Adrenal gland (tissue), 12 donors: ENCODE data around the gene SLC6A5. TPM values are rescaled to one million over a fixed set of nuclear protein-coding genes. Genes with fewer than 3 reads are reported as not detected.
A peak's percentile ranks its signal among the peaks of the same experiment; 100 is the strongest.

ENCODE experiments used
- DNase-seq, 7 donors: peaks; one replicate each; pipeline ENCODE4 v3.0.0-alpha.2; 2019 to 2020
- H3K27ac ChIP-seq, 5 donors: fragments of 200-600 bp; sonication (generic) in 4 of 5; 1 replicate in 3 of 5; 2 replicates in 2 of 5; pipeline versions ENCODE4 v1.5.1 to v1.8.0; 2016 to 2020; ENCODE audit warnings: mild to moderate bottlenecking in 1 of 5
- H3K27me3 ChIP-seq: fragments of 200-600 bp; 2 replicates; pipeline ENCODE4 v1.8.0; 2021
- H3K36me3 ChIP-seq, 2 donors: fragments of 200-600 bp; replicated peaks in 1 of 2; 1 replicate in 1 of 2; 2 replicates in 1 of 2; pipeline versions ENCODE4 v1.5.1 to v1.8.0; 2018 to 2022
- H3K4me1 ChIP-seq, 2 donors: fragments of 200-600 bp; replicated peaks in 1 of 2; 1 replicate in 1 of 2; 2 replicates in 1 of 2; pipeline versions ENCODE4 v1.5.1 to v1.8.0; 2018 to 2021
- H3K4me3 ChIP-seq, 4 donors: fragments of 200-600 bp; sonication (generic) in 3 of 4; one replicate each; pipeline ENCODE4 v1.5.1; 2016 to 2018
- H3K9me3 ChIP-seq, 3 donors: fragments of 200-600 bp; sonication (generic) in 1 of 3; replicated peaks in 1 of 3; 1 replicate in 2 of 3; 2 replicates in 1 of 3; pipeline versions ENCODE4 v1.5.1 to v1.8.0; 2016 to 2021
- POLR2A ChIP-seq, 2 donors: fragments of 450-650 bp; IDR thresholded peaks; one replicate each; pipeline ENCODE4 v1.6.1; 2017; ENCODE audit warnings: antibody characterized with exemption in 2 of 2, mild to moderate bottlenecking in 2 of 2, moderate library complexity in 1 of 2
- WGBS, 4 donors: extraction: QIAGEN DNeasy Blood & Tissue Kit in 2 of 4; methylation state at CpG; one replicate each; pipeline versions ENCODE4 v1.1.5 to v1.1.7; 2013 to 2017; 5-methylcytosine and 5-hydroxymethylcytosine counted together
- intact Hi-C, 2 donors: fragments of 100-400 bp; cut with DNase I; formaldehyde crosslinking; loops; one replicate each; pipeline versions ENCODE4 v1.14.1 to v1.15.0; 2022 to 2023
- polyA plus RNA-seq, 3 donors: library from polyadenylated mRNA; stranded (reverse); fragments of 200-250 nt in 2 of 3; fragments of 350-450 nt in 1 of 3; fragmentation: Illumina TruSeq in 1 of 3; extraction: RNeasy Lipid Tissue Mini Kit (QIAGEN cat#74804) in 1 of 3; gene quantifications; one replicate each; pipeline ENCODE4 v1.2.3, GENCODE V29; 2013 to 2014
- total RNA-seq, 9 donors: library from RNA; depleted of rRNA in 4 of 9; stranded (reverse); fragments of >200 nt in 4 of 9; fragments of 120-200 nt in 1 of 9; fragmentation: NEBNext Ultra II Directional in 1 of 9; extraction: Animal tissue kit (Norgen Biotek cat#: 25700) in 1 of 9; gene quantifications; one replicate each; pipeline versions ENCODE4 v1.1.0 to v1.2.4, GENCODE V29; 2013 to 2023
- TF ChIP-seq, protein P1 (sequence below), 6 experiments: fragments of 450-650 bp in 4 of 6; fragments of 200-600 bp in 2 of 6; sonication (generic) in 1 of 6; IDR thresholded peaks; 1 replicate in 5 of 6; 2 replicates in 1 of 6; pipeline versions ENCODE4 v1.5.1 to v1.8.0; 2016 to 2021; ENCODE audit warnings: antibody characterized with exemption in 6 of 6, mild to moderate bottlenecking in 2 of 6, moderate library complexity in 1 of 6
- donor health status: healthy with polysubstance abuse.
- donor health status: Bipolar disorder and iron deficiency.
- donor health status: DM: yes; HTN: yes; CAD: no.
- donor health status: DM: no; HTN: no; CAD: no.
- donor health status: DM: no; HTN: no; CAD: no.
- donor health status: DM: yes; HTN: yes; CAD: no.

The SLC6A5 gene
- total and polyA plus RNA-seq, 12 donors = 0.03 to 2.4 (median 0.32) TPM; not detected in 8

DNA sequence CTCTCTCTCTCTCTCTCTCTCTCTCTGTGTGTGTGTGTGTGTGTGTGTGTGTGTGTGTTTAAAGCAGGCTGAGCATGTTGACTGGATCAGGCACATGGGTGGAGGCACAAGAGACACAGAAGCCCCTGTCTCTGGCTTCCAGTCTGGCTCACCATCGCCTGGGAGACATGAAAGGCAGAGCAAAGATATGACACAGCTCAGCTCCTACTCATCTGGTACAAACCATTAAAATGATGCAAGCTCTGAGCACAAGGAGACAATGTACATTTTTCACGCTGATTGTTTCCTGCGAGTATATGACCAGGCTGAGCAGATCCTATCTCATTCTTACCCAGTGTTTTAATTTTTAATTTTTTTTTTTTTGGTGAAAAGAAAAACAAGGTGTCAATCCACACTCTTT, 9.5 kb downstream of the SLC6A5 start:
- H3K9me3 ChIP-seq = no peaks in the 10 kb centered on the region
- no peaks in the 10 kb centered on the region for H3K36me3 ChIP-seq
- WGBS, 4 donors = 72 to 81% (median 76%) methylated on average over 3 of the region's 3 CpGs
- peaks cover 38% of the 10 kb centered on the region for H3K27me3 ChIP-seq
- intact Hi-C loops = loop anchor here in 1 of 2 donors (10.0 kb wide), 1 partner anchor 214 kb away; no protein-coding TSS in a partner anchor
- H3K4me1 ChIP-seq = peaks cover 0 to 3% of the 10 kb centered on the region in 2 donors
- H3K27ac ChIP-seq = no peak overlapping the region
- TF ChIP-seq, protein P1, sequence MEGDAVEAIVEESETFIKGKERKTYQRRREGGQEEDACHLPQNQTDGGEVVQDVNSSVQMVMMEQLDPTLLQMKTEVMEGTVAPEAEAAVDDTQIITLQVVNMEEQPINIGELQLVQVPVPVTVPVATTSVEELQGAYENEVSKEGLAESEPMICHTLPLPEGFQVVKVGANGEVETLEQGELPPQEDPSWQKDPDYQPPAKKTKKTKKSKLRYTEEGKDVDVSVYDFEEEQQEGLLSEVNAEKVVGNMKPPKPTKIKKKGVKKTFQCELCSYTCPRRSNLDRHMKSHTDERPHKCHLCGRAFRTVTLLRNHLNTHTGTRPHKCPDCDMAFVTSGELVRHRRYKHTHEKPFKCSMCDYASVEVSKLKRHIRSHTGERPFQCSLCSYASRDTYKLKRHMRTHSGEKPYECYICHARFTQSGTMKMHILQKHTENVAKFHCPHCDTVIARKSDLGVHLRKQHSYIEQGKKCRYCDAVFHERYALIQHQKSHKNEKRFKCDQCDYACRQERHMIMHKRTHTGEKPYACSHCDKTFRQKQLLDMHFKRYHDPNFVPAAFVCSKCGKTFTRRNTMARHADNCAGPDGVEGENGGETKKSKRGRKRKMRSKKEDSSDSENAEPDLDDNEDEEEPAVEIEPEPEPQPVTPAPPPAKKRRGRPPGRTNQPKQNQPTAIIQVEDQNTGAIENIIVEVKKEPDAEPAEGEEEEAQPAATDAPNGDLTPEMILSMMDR (IDR thresholded peaks at IDR 0.05) = no peak
- no peak for TF ChIP-seq POLR2A (IDR thresholded peaks at IDR 0.05)
- H3K4me3 ChIP-seq = no peak overlapping the region
- no peak for DNase-seq

DNA sequence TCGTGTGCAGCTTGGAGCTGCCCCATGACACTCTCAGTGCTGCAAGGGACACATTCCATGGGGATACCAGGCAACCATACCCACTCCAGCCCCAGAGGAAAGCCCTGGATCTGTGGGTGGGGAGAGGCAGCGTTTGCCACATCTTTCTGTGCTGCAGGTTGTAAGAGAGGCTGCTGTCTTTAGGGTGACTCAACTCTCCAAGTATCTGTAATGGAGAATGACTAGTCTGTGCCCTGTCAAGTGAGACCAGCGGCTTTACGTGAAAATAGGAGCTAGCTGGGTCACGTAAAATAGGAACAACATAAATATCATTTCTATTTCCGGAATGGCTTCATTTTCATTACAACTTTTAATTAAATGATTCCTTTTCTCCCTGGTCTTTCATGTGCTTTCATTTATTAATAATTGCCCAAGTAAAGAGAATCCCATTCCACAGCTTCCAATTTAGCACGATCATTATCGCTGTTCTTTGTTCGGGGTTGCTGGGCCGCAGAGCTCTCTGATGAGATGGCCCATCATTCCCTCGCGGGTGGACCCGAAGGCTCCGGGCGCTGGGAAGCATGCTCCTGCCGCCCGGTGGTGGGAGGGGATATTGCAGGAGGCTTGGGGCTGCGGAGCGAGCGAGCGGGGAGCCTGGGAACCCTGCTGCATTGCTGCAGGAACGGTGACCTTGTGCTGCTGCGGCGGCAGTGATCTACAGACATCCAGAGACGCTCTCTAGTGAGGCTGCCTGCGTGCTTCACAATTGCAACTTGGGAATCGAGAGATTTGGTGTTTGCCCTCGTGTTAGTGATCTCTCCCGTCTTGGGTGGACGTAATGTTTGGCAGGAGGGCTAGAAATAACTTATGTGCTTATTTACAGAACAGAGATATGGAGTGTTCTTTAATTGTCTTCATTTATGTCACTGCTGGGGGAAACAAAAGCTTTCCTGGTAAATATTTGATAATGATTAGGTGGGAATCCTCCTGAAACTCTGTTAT, 10.6 kb downstream of the SLC6A5 start:
- Histone ChIP-seq H3K4me3 (no peak overlapping the region), H3K4me1 (peaks cover 0 to 3% of the 10 kb centered on the region in 2 donors), H3K9me3 (no peaks in the 10 kb centered on the region), H3K27ac (no peak overlapping the region), H3K27me3 (peaks cover 27% of the 10 kb centered on the region), H3K36me3 (no peaks in the 10 kb centered on the region)
- intact Hi-C loops = loop anchor here (5.0 to 10.0 kb wide), 2 partner anchors 213 to 215 kb away; no protein-coding TSS in a partner anchor
- no peak for TF ChIP-seq POLR2A (IDR thresholded peaks at IDR 0.05)
- TF ChIP-seq, protein P1 (IDR thresholded peaks at IDR 0.05) = peak; percentile 91 to 96 (median 93)
- peak; percentile 78 to 90 (median 86) for DNase-seq
- 8 to 18% (median 10%) methylated on average over 23 to 30 of the region's 30 CpGs for WGBS, 4 donors

DNA sequence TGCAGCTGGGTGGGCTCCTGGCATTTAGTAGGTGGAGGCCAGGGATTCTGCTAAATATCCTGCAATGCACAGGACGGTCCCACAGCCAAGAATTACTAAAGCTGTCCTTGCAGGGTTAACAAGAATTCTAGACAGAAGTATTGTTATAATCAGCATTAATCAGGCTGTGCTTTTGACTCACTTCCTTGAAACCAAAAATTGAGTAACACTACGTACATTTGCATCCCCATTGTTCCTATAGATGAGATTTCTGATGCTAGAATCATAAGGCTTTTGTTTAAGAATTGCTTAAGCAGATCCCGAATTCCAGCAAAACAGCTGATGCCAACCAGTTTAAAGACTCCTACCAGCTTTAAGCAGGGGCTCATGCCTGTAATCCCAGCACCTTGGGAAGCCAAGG, 11.4 kb downstream of the SLC6A5 start:
- intact Hi-C loops = loop anchor here in 1 of 2 donors (5.0 kb wide), 1 partner anchor 214 kb away; no protein-coding TSS in a partner anchor
- H3K9me3 ChIP-seq = no peaks in the 10 kb centered on the region
- H3K4me1 ChIP-seq = peaks cover 0 to 3% of the 10 kb centered on the region in 2 donors
- peaks cover 20% of the 10 kb centered on the region for H3K27me3 ChIP-seq
- DNase-seq = no peak
- TF ChIP-seq, protein P1 (IDR thresholded peaks at IDR 0.05) = no peak
- TF ChIP-seq POLR2A (IDR thresholded peaks at IDR 0.05) = no peak
- WGBS, 4 donors = 46 to 69% (median 62%) methylated on average over 3 of the region's 3 CpGs
- no peak overlapping the region for H3K27ac ChIP-seq
- H3K4me3 ChIP-seq = no peak overlapping the region
- H3K36me3 ChIP-seq = no peaks in the 10 kb centered on the region

DNA sequence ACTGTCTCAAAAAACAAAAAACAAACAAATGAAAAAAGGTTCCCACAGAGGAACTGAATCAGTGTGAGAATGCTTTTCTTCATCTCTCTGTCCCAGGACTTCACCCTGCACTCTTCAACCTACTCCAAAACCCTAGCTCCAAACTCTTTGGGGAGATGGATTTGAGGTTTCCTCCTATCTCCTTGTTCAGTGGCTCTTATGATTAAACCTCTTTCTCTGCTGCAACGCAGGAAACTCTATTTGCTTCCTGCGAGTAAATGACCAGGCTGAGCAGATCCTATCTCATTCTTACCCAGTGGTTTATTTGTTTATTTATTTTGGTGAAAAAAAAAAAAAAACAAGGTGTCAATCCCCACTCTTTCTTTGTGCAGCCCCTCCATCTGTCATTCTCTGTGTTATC, 12.0 kb downstream of the SLC6A5 start:
- peaks cover 20% of the 10 kb centered on the region for H3K27me3 ChIP-seq
- intact Hi-C loops = loop anchor here in 1 of 2 donors (5.0 kb wide), 1 partner anchor 214 kb away; no protein-coding TSS in a partner anchor

More for the DNA sequence above, 12.0 kb downstream of the SLC6A5 start:
- no peaks in the 10 kb centered on the region for H3K36me3 ChIP-seq
- H3K4me3 ChIP-seq = no peak overlapping the region
- no peak for DNase-seq
- no peak overlapping the region for H3K27ac ChIP-seq
- TF ChIP-seq, protein P1 (IDR thresholded peaks at IDR 0.05) = no peak
- 37 to 54% (median 42%) methylated on average over 2 of the region's 2 CpGs for WGBS, 4 donors
- no peaks in the 10 kb centered on the region for H3K9me3 ChIP-seq
- H3K4me1 ChIP-seq = peaks cover 0 to 3% of the 10 kb centered on the region in 2 donors
